NOMO-1 treated with DMSO at 0.1 percent for 48 hours (cell line): ENCODE data around the gene LRRC73.
"Not testable (repeated sequence)": the region's sequence is repeated elsewhere in the genome, so short reads cannot be mapped to it uniquely, and the experiment has no call there.

Experiments used
- DNase-seq: peaks from one replicate; lab custom pipeline; 2025; ENCODE audit not compliant: unreplicated experiment; lab: John Stamatoyannopoulos, UW

LRRC73 gene, protein sequence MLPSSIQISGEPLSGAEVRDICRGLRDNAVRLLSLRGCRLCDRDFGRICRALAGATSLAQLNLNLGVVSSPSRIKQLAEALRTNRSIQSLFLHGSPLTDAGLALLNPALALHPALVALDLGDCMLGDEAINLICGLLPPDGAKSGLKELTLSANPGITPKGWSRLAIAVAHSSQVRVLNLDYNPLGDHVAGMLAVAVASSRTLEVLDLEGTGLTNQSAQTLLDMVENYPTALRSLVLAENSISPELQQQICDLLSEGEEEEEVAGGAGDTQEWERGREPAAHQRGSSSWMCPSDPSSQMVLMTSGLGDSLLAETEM

DNA sequence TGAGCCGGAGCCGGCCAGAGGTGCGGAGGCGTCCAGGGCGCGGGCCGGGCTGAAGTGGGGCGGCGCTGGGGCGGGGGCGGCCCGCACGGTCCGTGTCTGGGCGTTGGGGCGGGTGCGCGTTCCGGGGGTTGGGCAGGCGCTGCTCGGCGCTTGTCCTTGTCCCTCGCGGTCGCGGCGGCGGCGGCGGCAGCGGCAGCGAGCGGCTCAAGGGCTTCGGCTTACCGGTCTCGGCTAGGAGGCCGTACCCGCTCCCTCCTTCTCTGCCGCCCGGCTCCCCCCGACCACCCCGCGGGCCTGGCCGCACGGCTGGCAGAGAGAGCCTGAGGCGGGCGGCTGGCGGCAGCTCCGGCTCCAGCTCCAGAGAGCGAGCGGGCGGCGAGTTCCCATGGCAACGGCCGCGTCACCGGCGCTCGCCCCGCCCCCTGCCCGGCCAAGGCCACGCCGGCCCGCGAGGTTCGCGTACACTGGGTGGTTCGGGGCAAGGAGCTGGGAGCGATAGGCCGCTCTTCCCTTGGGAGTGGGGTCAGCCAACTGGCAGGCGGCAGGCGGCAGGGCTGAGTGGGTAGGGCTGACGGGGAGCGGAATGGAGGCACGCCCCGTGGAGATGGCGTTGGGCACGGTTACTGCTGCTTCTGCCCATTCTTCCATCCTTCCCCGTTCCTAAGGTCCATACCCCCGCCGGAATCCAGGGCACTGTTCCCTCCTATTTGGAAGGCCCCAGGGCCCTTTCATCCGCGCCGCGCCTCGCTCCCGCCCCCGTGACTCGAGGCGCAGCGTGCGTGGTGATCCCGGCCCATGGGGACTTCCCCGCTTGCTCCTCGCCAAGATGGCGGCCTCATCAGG, at the start of gene LRRC73:
LRRC73 (minus strand) TSS at position 363 of the 843 bp plus-strand sequence. CDS start 561 bp downstream, outside the sequence.
- DNase-seq: peak; percentile 36

DNA sequence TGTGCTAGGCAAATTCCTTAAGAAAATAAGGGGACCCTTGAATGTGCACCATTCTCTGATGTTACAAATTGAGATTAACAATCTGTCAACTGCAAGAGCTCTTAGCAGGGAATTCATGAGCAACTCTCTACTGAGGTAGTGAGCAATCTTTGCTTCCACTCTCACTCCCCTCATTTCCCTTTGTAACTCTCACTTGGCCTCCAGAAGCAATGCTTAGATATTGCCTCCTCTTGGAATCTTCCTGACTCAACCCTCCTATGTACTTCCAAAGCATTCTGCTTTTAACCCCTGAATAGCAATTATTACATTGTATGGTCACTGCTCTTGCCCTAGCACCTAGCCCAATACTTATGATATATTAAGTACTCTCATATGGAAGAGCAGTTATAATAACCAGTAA, 49.2 kb upstream of the LRRC73 start:
- DNase-seq: no peak

DNA sequence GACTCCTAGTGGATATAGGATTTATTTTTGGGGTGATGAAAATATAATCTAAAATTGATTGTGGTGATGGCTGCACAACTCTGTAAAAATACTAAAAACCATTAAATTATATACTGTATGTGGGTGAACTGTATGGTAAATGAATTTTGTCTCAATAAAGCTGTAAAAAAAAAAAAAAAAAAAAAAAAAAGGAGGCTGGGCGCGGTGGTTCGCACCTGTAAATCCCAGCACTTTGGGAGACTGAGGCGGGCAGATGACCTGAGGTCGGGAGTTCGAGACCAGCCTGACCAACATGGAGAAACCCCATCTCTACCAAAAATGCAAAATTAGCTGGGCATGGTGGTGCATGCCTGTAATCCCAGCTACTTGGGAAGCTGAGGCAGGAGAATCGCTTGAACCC, 47.5 kb upstream of the LRRC73 start:
- not testable (repeated sequence) for DNase-seq

DNA sequence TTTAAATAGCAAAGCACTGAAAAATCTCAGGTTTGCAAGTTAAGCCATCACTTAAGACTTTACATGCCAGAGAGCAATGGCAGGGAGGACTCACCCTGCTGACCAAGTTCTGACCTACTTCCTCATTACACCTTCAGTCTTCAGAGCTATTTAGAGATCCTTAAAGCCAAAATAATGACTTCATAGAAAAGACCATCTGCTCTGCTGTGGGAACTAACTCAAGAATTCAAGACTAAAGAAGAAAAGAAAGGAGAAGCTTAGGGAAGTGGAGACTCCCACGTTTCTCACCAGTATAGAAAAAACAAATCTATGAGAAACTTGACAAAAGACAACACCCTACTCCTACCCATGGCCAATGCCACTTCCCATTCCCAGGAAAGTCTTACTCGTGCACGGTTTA, 37.1 kb upstream of the LRRC73 start:
- DNase-seq: no peak

DNA sequence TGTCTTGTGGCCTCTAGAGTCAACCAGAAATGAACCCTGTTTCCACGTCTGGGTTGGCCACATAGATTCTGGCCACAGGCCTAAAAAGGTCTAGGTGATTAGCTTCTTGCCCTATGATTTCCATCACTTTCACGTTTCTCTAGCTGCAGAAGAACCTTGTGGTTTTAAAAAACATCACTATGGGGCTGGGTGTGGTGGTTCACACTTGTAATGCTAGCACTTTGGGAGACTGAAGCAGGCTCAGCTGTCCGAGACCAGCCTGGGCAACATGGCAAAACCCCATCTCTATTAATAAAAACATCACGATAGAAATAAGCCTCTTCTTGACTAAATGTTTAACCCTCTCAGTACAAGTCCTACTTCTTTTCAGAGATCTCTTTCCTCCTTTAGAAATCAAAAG, 34.3 kb upstream of the LRRC73 start:
- DNase-seq: no peak

DNA sequence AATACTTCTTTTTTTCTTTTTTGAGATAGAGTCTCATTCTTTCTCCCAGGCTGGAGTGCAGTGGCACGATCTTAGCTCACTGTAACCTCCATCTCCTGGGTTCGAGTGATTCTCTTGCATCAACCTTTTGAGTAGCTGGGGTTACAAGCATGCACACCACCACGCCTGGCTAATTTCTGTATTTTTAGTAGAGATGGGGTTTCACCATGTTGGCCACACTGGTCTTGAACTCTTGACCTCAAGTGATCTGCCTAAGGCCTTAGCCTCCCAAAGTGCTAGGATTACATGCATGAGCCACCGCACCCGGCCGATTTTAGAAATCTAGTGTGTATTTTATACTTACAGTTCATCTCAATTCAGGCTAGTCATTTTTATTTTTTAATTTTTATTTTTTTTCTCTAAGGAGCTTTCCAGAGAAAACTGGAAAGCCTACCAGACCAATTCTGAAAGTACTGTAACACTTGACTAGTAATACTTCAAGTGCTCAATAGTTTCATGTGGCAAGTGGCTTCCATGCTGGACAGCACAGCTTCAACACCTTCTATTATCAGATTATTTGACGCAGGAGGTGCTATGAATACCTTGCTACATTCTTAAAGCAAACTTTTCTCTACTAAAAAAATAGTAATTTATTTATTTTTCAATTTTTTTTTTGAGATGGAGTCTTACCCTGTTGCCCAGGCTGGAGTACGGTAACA, 31.8 kb upstream of the LRRC73 start:
- DNase-seq: no peak

DNA sequence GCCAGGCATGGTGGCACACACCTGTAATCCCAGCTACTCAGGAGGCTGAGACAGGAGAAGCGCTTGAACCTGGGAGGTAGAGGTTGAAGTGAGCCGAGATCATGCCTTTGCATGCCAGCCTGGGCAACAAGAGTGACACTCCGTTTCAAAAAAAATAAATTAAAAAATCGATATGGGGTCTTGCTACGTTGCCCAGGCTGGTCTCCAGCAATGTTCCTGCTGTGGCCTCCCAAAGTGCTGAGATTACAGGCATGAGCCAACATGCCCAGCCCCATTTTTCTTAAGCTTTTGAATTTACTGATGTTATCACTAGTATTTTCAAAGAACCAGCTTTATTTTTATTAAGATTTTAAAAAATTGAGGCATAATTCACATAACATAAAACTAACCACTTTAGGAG, 30.4 kb upstream of the LRRC73 start:
- DNase-seq: no peak

DNA sequence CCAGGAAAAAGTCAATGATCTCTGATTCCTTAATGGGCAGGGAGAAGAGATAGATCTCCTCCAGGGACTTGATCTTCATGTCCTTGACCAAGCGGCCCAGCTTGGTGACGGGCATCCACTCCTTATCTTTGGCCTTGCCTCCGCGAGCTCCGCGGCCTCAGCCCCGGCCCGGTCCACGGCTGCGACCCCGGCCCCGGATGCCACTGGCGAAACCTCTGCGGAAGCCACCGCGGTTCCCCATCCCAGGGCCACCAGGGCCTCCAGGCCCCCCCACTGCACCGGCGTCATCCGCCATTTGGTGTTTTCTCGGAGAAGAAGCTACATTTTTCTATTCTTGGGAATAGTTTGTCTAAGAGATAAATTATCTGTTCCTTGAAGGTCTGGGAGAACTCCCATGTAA, 29.3 kb upstream of the LRRC73 start:
- DNase-seq: not testable (repeated sequence)

DNA sequence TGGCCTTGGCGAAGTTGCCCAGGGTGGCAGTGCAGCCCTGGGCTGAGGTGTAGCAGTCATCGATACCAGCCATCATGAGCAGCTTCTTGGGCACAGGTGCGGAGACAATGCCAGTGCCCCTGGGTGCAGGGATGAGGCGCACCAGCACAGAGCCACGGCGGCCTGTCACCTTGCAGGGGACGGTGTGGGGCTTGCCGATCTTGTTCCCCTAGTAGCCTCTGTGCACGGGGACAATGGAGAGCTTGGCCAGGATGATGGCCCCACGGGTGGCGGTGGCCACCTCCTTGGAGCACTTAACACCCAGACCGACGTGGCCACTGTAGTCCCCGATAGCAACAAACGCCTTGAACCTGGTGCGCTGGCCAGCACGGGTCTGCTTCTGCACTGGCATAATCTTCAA, 28.8 kb upstream of the LRRC73 start:
- not testable (repeated sequence) for DNase-seq

DNA sequence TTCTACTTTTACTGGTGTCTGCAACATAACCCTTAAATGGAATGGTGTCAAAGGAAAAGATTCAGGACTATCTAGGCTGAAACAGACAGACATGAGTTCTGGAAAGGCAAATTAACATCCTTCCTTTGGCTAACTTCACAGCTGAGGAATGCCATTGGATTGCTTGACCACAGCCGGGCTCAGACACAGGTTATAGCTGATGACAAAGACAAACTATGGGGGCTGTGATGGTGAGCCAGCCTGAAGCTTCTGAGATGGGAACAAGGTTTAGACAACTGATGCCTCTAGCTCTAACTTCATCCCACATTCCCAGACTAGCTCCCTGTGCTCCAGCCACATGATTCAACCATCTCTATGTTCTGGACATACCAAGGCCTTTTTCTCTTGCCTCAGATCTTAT, 22.1 kb upstream of the LRRC73 start:
- DNase-seq: no peak

DNA sequence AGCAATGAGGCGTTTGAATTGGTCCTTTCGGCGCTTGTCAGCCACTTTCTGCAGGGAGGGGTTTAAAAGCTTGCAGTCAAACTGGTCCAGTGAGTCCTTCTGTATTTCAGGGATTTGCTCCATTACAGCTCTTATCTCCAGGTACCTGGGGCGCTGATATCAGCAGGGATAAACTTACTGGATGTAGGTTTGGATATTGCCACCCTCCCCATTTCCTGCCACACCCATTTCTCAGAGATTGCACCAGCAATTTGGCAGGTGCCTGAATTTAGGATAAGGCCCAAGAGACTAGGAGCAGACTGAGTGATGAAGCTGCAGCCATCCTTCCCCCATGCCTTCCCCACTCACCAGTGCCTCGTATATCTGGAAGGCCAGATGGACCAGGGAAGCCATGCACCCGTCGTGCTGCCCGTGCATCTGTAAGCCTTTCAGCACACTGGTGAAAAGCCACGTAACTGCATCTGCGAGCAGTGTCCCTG, 14.4 kb upstream of the LRRC73 start:
- no peak for DNase-seq

DNA sequence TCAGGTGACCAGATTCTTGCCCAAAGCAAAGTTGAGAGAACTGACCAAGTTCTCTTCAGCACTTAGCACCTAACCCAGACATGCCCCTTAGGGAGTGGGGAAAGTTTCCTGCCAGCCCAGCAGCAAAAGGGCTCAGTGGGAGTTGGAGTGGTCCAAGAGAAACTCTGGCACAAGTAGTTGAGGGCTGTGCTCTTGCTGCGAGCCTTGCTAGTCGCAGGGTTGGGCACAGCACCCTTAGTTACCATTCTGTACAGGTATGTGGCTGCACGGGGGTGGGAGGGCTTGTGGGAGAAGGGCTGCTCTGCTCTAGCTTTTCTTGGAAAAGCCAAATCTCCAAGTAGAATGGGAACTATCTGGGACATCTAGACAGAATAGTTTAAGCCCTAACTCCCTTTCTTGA, 13.1 kb upstream of the LRRC73 start:
- DNase-seq: no peak

DNA sequence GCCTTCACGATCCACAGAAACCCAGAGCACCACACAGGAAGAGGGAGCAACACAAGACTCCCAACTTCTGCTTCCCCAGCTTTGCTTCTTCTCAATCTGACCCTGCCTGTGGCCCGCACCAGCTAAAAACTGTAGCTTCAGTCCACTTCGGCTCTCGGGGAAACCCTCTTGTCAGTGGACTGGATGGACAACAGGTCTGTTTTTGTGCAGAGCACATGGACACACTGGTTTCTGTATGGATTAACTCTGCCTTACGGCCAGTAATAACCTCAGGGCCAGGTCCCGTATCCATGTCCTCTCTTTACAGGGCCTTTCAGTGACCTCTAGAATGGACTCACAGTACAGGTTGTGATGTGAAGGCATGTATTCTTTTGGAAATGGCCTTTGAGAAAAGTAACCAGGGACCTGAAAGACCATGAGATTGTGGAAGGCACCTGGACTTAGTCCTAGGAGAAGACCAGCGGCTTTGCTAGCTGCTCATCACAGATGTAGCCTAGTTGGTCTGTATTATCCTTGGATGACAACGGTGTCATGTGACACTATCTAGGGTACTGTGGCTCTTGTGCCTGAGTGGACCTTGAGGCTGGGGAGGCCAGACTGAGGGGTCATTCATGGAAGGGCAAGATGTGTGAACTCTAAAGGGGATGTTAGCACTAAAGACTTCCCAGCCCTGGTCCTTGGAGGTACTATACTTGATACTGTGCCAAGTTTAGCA, 12.6 kb upstream of the LRRC73 start:
- DNase-seq: no peak

DNA sequence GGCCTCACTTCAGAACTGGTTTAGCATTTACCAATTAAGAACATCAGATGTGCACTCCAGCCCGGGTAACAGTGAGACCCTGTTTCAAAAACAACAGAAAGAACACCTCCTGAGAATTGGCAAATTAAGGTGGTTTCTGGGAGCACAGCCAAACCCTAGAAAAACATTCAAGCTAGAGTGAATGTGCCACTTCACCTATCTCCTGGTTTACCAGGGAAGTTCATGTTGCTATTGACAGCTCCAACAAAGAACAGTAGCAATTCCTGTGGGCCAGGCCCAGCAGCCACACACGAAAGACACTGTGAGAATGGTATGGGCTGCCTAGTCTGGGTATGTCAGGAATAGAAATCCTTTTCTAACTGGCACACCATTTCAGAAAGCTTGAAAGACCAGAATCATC, 11.7 kb upstream of the LRRC73 start:
- DNase-seq: no peak

DNA sequence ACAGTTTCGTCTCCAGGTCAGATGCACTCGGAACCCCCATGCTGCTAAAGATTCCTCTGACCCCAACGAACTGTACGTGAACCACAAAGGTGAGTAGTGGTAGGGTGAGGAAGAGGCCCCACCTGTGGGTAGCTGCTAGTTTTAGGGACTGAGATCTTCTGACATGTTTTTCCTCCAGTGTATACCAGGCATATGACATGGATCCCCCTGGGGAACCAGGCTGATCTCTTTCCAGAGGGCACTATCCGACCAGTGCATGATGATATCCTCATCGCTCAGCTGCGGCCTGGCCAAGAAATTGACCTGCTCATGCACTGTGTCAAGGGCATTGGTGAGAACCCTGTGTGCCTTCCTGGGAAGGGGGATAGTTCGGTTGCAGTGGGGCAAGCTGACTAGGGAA, 10.0 kb upstream of the LRRC73 start:
- no peak for DNase-seq

DNA sequence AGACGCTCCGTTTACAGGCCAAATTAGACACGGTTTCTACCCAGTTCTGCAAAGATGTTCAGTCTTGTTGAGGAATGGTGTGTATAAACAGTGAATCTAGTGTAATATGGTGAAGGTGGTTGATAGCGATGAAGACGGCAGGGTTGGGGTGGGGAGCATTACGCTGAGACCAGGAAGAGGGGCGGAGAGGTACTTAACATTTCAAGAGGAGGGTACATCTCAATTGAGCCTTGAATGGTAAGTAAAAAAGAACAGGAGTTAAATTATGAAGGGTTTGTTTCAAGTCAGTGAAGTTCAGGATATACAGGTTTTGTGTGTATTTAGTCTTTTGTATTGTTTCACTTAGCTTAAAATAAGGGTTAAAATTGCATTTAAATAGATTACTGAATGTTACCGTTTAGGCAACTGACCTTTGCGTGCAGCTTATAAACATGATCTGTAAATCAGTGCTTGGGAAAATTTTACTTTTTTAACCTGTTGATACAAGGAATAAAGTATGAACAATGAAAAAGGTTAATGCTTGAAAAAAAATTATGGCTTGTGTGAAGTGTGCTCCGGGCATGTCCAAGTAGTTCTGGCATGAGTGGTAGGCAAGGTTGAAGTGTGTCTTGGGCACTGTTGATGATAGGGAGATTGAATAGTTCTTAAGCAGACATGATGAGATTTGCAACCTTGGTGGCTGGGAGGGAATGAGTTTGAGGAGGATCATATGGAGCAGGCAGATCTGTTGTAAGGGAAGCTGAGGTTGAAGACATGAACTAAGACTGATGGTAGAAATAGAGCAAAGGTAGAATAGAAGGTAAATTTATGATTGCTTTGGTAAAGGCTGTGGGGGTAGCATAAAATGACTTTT, 7.6 kb upstream of the LRRC73 start:
- DNase-seq: peak; percentile 19

DNA sequence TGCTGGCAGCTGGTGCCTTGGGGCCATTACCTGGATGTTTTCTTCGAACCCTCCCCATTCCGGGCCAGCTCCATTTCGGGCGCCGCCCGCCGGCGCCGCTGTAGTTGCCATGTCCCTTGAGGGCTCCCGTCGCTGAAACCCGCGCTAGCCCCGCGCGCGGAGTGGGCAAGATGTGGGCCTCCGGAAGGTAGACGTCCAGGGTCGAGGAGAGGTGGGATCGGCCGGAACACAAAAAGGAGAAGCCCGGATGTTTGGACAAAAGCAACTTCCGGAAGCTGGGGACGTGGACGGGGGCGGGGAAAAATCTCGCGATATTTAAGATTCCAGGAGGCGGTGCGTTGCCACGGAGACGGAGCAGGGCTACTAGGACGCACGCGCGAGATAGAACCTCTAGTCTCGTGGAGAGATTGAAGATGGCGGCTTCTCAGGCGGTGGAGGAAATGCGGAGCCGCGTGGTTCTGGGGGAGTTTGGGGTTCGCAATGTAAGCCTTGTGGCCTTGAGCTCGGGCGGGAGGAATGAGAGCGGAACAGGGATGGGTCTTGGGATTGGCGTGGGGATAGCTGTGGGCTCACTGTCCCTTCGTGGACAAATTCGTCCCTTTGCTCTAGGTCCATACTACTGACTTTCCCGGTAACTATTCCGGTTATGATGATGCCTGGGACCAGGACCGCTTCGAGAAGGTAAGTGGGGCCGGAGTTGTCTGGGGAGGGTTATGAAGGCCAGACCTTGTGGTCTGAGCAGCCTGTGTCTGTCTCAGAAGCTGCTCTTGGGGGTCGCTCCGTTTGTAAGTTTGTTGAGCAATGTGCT, 6.8 kb upstream of the LRRC73 start, which contains the start of the genes POLR1C and YIPF3:
POLR1C (plus strand) TSS at position 393 of the 808 bp plus-strand sequence; CDS start at position 414, 21 bp downstream.
YIPF3 (minus strand) TSS at position 230 of the 808 bp plus-strand sequence; CDS start at position 111, 119 bp downstream.
- DNase-seq: peak; percentile 97

DNA sequence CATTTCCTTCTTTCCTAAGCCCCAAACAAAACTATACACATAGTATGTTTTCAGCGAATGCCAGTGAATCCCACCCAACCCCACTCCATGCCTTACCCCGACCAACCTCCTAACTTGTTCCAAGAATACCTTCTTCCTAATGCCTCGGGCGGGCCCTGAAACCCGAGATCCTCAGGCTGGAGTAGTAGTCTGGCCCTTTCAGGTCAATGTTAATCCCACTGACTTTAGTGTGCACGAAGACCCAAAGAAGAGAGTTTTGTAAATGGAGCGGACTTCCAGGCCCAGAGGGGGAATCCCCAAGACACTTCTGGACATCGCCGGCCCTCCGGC, 6.2 kb upstream of the LRRC73 start:
- DNase-seq: no peak

DNA sequence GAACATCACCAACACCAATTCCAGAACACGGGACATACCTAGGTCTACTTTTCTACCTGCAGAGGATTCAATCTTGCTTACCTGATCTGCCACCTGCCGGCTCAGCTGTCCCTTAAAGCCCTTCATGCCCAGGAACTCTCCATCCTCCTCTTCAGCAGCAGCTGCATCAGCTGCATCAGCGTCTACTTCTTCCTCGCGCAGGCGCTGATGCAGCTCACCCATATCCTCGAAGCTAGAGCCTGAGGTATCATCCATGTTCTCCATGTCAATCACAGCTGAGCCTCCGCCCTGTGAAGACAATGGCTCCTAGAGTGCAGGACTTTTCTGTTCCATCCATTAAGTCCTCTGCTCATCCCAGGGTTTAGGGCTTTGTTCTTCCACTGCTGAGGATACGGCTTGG, 5.7 kb upstream of the LRRC73 start:
- no peak for DNase-seq
